ENCODE results near the gene EXOC3L1. TPM values are rescaled to one million over a fixed set of nuclear protein-coding genes. Genes with fewer than 3 reads are reported as not detected.
A peak's percentile ranks its signal among the peaks of the same experiment; 100 is the strongest.

EXOC3L1 gene
- total and polyA plus RNA-seq, 2 of the 13 experiments (the other 11 are each of a cell fraction or from before 2014, with no cell fraction given), result 0.12 TPM; not detected in 1

- TF ChIP-seq TCF12 (IDR thresholded peaks at IDR 0.05) (no peak), TCF12 (CRISPR knock-in tag; IDR thresholded peaks at IDR 0.05) (no peak), ZNF607 (CRISPR knock-in tag; IDR thresholded peaks at IDR 0.05; ENCODE audit: borderline replicate concordance) (no peak), KDM3A (CRISPR knock-in tag; IDR thresholded peaks at IDR 0.05; ENCODE audit: low read depth) (no peak), SOX13 (IDR thresholded peaks at IDR 0.05) (no peak), SOX13 (CRISPR knock-in tag; conservative IDR thresholded peaks at IDR 0.05 in 1 of 2, IDR thresholded peaks at IDR 0.05 in 1 of 2) (peak in 1 of 2 experiments; percentile 5; a peak in 1 of 4 replicates), ARHGAP35 (CRISPR knock-in tag; IDR thresholded peaks at IDR 0.05; ENCODE audit: borderline replicate concordance) (no peak), ZNF772 (CRISPR knock-in tag; IDR thresholded peaks at IDR 0.05) (peak; percentile 51; the same call in 1 of the 2 replicates), PITX1 (CRISPR knock-in tag; IDR thresholded peaks at IDR 0.05) (no peak), ZNF589 (CRISPR knock-in tag; conservative IDR thresholded peaks at IDR 0.05) (no peak), HMG20A (CRISPR knock-in tag; IDR thresholded peaks at IDR 0.05; ENCODE audit: borderline replicate concordance) (no peak), HIVEP1 (CRISPR knock-in tag; IDR thresholded peaks at IDR 0.05) (0 out of 2 replicates have a peak, but pooled peaks have one; percentile 17), ZNF367 (CRISPR knock-in tag; IDR thresholded peaks at IDR 0.05; ENCODE audit: borderline replicate concordance) (no peak), KLF9 (CRISPR knock-in tag; IDR thresholded peaks at IDR 0.05; ENCODE audit: low read depth) (no peak), JARID2 (CRISPR knock-in tag; IDR thresholded peaks at IDR 0.05; ENCODE audit: insufficient replicate concordance) (no peak), CCAR2 (optimal IDR thresholded peaks at IDR 0.05; ENCODE audit: low read depth, low read length) (no peak), ISX (CRISPR knock-in tag; conservative IDR thresholded peaks at IDR 0.05) (no peak), NFRKB (IDR thresholded peaks at IDR 0.05) (no peak), ATF3 (CRISPR knock-in tag; IDR thresholded peaks at IDR 0.05) (no peak)
- TF ChIP-seq, protein P1, sequence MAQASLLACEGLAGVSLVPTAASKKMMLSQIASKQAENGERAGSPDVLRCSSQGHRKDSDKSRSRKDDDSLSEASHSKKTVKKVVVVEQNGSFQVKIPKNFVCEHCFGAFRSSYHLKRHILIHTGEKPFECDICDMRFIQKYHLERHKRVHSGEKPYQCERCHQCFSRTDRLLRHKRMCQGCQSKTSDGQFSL (CRISPR knock-in tag; IDR thresholded peaks at IDR 0.05), result no peak
- TF ChIP-seq, protein P2, sequence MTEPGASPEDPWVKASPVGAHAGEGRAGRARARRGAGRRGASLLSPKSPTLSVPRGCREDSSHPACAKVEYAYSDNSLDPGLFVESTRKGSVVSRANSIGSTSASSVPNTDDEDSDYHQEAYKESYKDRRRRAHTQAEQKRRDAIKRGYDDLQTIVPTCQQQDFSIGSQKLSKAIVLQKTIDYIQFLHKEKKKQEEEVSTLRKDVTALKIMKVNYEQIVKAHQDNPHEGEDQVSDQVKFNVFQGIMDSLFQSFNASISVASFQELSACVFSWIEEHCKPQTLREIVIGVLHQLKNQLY (CRISPR knock-in tag; IDR thresholded peaks at IDR 0.05), result peak; percentile 15; the same call in 1 of the 2 replicates
- TF ChIP-seq, protein P3, sequence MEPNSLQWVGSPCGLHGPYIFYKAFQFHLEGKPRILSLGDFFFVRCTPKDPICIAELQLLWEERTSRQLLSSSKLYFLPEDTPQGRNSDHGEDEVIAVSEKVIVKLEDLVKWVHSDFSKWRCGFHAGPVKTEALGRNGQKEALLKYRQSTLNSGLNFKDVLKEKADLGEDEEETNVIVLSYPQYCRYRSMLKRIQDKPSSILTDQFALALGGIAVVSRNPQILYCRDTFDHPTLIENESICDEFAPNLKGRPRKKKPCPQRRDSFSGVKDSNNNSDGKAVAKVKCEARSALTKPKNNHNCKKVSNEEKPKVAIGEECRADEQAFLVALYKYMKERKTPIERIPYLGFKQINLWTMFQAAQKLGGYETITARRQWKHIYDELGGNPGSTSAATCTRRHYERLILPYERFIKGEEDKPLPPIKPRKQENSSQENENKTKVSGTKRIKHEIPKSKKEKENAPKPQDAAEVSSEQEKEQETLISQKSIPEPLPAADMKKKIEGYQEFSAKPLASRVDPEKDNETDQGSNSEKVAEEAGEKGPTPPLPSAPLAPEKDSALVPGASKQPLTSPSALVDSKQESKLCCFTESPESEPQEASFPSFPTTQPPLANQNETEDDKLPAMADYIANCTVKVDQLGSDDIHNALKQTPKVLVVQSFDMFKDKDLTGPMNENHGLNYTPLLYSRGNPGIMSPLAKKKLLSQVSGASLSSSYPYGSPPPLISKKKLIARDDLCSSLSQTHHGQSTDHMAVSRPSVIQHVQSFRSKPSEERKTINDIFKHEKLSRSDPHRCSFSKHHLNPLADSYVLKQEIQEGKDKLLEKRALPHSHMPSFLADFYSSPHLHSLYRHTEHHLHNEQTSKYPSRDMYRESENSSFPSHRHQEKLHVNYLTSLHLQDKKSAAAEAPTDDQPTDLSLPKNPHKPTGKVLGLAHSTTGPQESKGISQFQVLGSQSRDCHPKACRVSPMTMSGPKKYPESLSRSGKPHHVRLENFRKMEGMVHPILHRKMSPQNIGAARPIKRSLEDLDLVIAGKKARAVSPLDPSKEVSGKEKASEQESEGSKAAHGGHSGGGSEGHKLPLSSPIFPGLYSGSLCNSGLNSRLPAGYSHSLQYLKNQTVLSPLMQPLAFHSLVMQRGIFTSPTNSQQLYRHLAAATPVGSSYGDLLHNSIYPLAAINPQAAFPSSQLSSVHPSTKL (CRISPR knock-in tag; IDR thresholded peaks at IDR 0.05), result no peak
- TF ChIP-seq, protein P4, sequence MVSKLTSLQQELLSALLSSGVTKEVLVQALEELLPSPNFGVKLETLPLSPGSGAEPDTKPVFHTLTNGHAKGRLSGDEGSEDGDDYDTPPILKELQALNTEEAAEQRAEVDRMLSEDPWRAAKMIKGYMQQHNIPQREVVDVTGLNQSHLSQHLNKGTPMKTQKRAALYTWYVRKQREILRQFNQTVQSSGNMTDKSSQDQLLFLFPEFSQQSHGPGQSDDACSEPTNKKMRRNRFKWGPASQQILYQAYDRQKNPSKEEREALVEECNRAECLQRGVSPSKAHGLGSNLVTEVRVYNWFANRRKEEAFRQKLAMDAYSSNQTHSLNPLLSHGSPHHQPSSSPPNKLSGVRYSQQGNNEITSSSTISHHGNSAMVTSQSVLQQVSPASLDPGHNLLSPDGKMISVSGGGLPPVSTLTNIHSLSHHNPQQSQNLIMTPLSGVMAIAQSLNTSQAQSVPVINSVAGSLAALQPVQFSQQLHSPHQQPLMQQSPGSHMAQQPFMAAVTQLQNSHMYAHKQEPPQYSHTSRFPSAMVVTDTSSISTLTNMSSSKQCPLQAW (CRISPR knock-in tag; IDR thresholded peaks at IDR 0.05), result no peak
These were observed 17.5 kb upstream of the EXOC3L1 start (continued) for GRCh38 chr16:67207249-67208091.

Data from HepG2 (cell line).